Pancreas (tissue), 10 donors: ENCODE measurements around the gene PLXNB1. TPM values are rescaled to one million over a fixed set of nuclear protein-coding genes. Genes with fewer than 3 reads are reported as not detected.

ENCODE experiments used
- ATAC-seq, 4 donors: fragments of 200-7000 bp; cut with Tn5 transposase; one replicate each; pipeline versions ENCODE4 v1.8.0 to v1.9.1; 2020; ENCODE audit warnings: mild to moderate bottlenecking in 4 of 4, moderate library complexity in 4 of 4
- DNase-seq, 6 donors: peaks; one replicate each; pipeline ENCODE4 v3.0.0-alpha.2; 2020
- FAIRE-seq: peaks from 2 replicates; lab custom pipeline; 2012; peaks lifted over from hg19 to GRCh38; lab: Jason Lieb, UNC
- H3K27ac ChIP-seq, 4 donors: fragments of 200-600 bp; sonication (generic); 1 replicate in 3 of 4; 2 replicates in 1 of 4; pipeline versions ENCODE4 v1.5.0 to v1.8.0; 2020
- H3K27me3 ChIP-seq, 4 donors: fragments of 200-600 bp; one replicate each; pipeline ENCODE4 v1.8.0; 2021
- H3K36me3 ChIP-seq, 3 donors: fragments of 200-600 bp; sonication (generic) in 1 of 3; one replicate each; pipeline versions ENCODE4 v1.5.0 to v1.8.0; 2020 to 2021
- H3K4me1 ChIP-seq, 3 donors: fragments of 200-600 bp; one replicate each; pipeline ENCODE4 v1.8.0; 2021
- H3K4me3 ChIP-seq, 4 donors: fragments of 200-600 bp; sonication (generic) in 2 of 4; one replicate each; pipeline versions ENCODE4 v1.5.0 to v1.8.0; 2020 to 2021
- H3K9me3 ChIP-seq, 4 donors: fragments of 200-600 bp; one replicate each; pipeline ENCODE4 v1.8.0; 2021
- CTCF ChIP-seq, 4 donors: fragments of 200-600 bp; sonication (generic) in 3 of 4; IDR thresholded peaks; one replicate each; pipeline versions ENCODE4 v1.5.0 to v1.8.0; 2021; ENCODE audit warnings: antibody characterized with exemption in 4 of 4
- WGBS, 2 donors: extraction: QIAGEN DNeasy Blood & Tissue Kit; methylation state at CpG; one replicate each; pipeline ENCODE4 v1.1.7; 2013; 5-methylcytosine and 5-hydroxymethylcytosine counted together
- intact Hi-C, 3 donors: fragments of 100-400 bp; cut with DNase I; formaldehyde crosslinking; loops; one replicate each; pipeline versions ENCODE4 v1.11.1 to v1.14.2; 2022
- polyA plus RNA-seq, 2 donors: library from polyadenylated mRNA; stranded (reverse); fragments of 200-250 nt; gene quantifications; one replicate each; pipeline ENCODE4 v1.2.3, GENCODE V29; 2013
- total RNA-seq, 6 donors: library from RNA; stranded (reverse); fragmentation: NEBNext Ultra II Directional in 4 of 6; extraction: Animal tissue kit (Norgen Biotek cat#: 25700) in 4 of 6; gene quantifications; one replicate each; pipeline versions ENCODE4 v1.2.1 to v1.2.4, GENCODE V29; 2021 to 2023
- donor health status: healthy with polysubstance abuse.
- donor health status: DM: no; HTN: no; CAD: no; lungs with moderate emphysema.
- donor health status: DM: no; HTN: no; CAD: no.
- donor health status: control.
- donor health status: control.
- donor health status: Bipolar disorder and iron deficiency.
- donor health status: DM: yes; HTN: yes; CAD: no.
- donor health status: DM: no; HTN: no; CAD: no.
- donor health status: DM: no; HTN: no; CAD: no.
- donor health status: DM: yes; HTN: yes; CAD: no.

Gene PLXNB1
- total and polyA plus RNA-seq, 8 donors: 47.8 to 372 (median 74.3) TPM

- H3K27me3 ChIP-seq: no peaks in the 10 kb centered on the region
- no peak overlapping the region for H3K4me3 ChIP-seq
- 92 to 95% methylated on average over 3 of the region's 3 CpGs for WGBS, 2 donors
- no peaks in the 10 kb centered on the region for H3K9me3 ChIP-seq
- intact Hi-C loops: loop anchor here in 1 of 3 donors (5.0 kb wide), 1 partner anchor 87 kb away; no protein-coding TSS in a partner anchor
- TF ChIP-seq CTCF (IDR thresholded peaks at IDR 0.05): no peak
- FAIRE-seq (no peak), ATAC-seq (no peak), DNase-seq (no peak)
- no peak overlapping the region for H3K27ac ChIP-seq
- H3K36me3 ChIP-seq: peaks cover 0 to 32% (median 13%) of the 10 kb centered on the region in 3 donors
- peaks cover 0 to 7% (median 0%) of the 10 kb centered on the region in 3 donors for H3K4me1 ChIP-seq
These were observed 30.6 kb upstream of the PLXNB1 start for GRCh38 chr3:48460517-48460902.

GRCh38 chr3:48459773-48460516, 30.1 kb upstream of the PLXNB1 start:
- FAIRE-seq: no peak
- 81 to 84% methylated on average over 7 of the region's 7 CpGs for WGBS, 2 donors
- Histone ChIP-seq H3K4me1 (peaks cover 0 to 3% (median 0%) of the 10 kb centered on the region in 3 donors), H3K4me3 (no peak overlapping the region), H3K27me3 (no peaks in the 10 kb centered on the region), H3K36me3 (peaks cover 0 to 32% (median 13%) of the 10 kb centered on the region in 3 donors), H3K9me3 (no peaks in the 10 kb centered on the region), H3K27ac (no peak overlapping the region)
- intact Hi-C loops: loop anchor here in 1 of 3 donors (5.0 kb wide), 1 partner anchor 87 kb away; no protein-coding TSS in a partner anchor
- TF ChIP-seq CTCF (IDR thresholded peaks at IDR 0.05): no peak
- ATAC-seq: no peak
- DNase-seq: no peak

GRCh38 chr3:48459331-48459730, 29.4 kb upstream of the PLXNB1 start:
- no peak for ATAC-seq
- TF ChIP-seq CTCF (IDR thresholded peaks at IDR 0.05): no peak
- Histone ChIP-seq H3K36me3 (peaks cover 0 to 34% (median 13%) of the 10 kb centered on the region in 3 donors), H3K9me3 (no peaks in the 10 kb centered on the region), H3K27ac (no peak overlapping the region), H3K4me1 (no peaks in the 10 kb centered on the region), H3K27me3 (no peaks in the 10 kb centered on the region), H3K4me3 (no peak overlapping the region)
- DNase-seq: no peak
- WGBS, 2 donors: 93 to 95% methylated on average over 3 of the region's 3 CpGs
- intact Hi-C loops: no loop called here
- FAIRE-seq: no peak

DNA sequence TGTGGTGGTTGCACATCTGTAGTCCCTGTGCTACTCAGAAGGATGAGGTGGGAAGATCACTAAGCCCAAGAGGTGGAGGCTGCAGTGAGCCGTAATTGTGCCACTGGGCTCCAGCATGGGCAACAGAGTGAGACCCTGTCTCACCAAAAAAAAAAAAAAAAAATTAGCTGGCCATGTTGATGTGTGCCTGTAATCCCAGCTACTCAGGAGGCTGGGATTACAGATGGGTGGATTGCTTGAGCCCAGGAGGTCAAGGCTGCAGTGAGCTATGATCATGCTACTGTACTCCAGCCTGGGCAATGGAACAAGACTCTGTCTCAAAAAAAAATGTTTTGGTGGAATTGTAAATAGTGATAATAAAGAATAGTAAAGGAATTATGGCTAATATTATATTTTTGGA, 26.6 kb upstream of the PLXNB1 start:
- 95 to 98% methylated on average over 1 of the region's 1 CpG for WGBS, 2 donors
- Histone ChIP-seq H3K36me3 (peaks cover 0 to 42% (median 13%) of the 10 kb centered on the region in 3 donors), H3K27ac (no peak overlapping the region), H3K27me3 (no peaks in the 10 kb centered on the region), H3K9me3 (no peaks in the 10 kb centered on the region), H3K4me3 (no peak overlapping the region), H3K4me1 (no peaks in the 10 kb centered on the region)
- TF ChIP-seq CTCF (IDR thresholded peaks at IDR 0.05): no peak
- FAIRE-seq (no peak), ATAC-seq (no peak), DNase-seq (no peak)
- intact Hi-C loops: no loop called here

GRCh38 chr3:48451270-48451669, 21.4 kb upstream of the PLXNB1 start:
- DNase-seq: no peak

More at GRCh38 chr3:48451270-48451669, 21.4 kb upstream of the PLXNB1 start:
- intact Hi-C loops: no loop called here
- Histone ChIP-seq H3K4me1 (peaks cover 0 to 7% (median 5%) of the 10 kb centered on the region in 3 donors), H3K27ac (no peak overlapping the region), H3K4me3 (no peak overlapping the region), H3K36me3 (peaks cover 0 to 9% (median 0%) of the 10 kb centered on the region in 3 donors), H3K9me3 (no peaks in the 10 kb centered on the region), H3K27me3 (no peaks in the 10 kb centered on the region)
- WGBS, 2 donors: 73 to 78% methylated on average over 1 of the region's 1 CpG
- TF ChIP-seq CTCF (IDR thresholded peaks at IDR 0.05): no peak
- ATAC-seq: no peak
- no peak for FAIRE-seq
